Neural cell (in vitro differentiated cells): ENCODE results near the gene GRIFIN. TPM values are rescaled to one million over a fixed set of nuclear protein-coding genes. Genes with fewer than 3 reads are reported as not detected.

Experiments
- H2AFZ ChIP-seq: fragments of 200-600, 300-800 bp; sonication (generic), shearing (Covaris generic); 2 replicates; pipeline ENCODE4 v1.6.0; 2014; ENCODE audit warnings: low read depth, mild to moderate bottlenecking, antibody characterized with exemption, low read length, moderate library complexity
- H3F3A ChIP-seq: fragments of 200-600 bp; shearing (Covaris generic); 2 replicates; pipeline ENCODE4 v1.6.1; 2016; ENCODE audit warnings: mild to moderate bottlenecking, moderate library complexity, mixed read lengths, antibody characterized with exemption, low read length; ENCODE audit not compliant: insufficient read depth, poor library complexity, severe bottlenecking
- H3K27ac ChIP-seq: fragments of 200-600, 300-800 bp; sonication (generic), shearing (Covaris generic); 2 replicates; pipeline ENCODE4 v1.5.1; 2014; ENCODE audit warnings: mild to moderate bottlenecking, low read length, moderate library complexity
- H3K27me3 ChIP-seq: fragments of 300-800, 200-600 bp; sonication (generic), shearing (Covaris generic); 2 replicates; pipeline ENCODE4 v1.6.0; 2014; ENCODE audit warnings: mild to moderate bottlenecking, low read depth, low read length, moderate library complexity; ENCODE audit not compliant: insufficient read depth
- H3K36me3 ChIP-seq: fragments of 300-800, 200-600 bp; sonication (generic), shearing (Covaris generic); 2 replicates; pipeline ENCODE4 v1.5.1; 2014; ENCODE audit warnings: mild to moderate bottlenecking, antibody characterized with exemption, low read length, moderate library complexity; ENCODE audit not compliant: insufficient read depth
- H3K4me2 ChIP-seq: fragments of 300-800, 200-600 bp; sonication (generic), shearing (Covaris generic); 2 replicates; pipeline ENCODE4 v1.6.0; 2014; ENCODE audit warnings: mild to moderate bottlenecking, low read length
- H3K4me3 ChIP-seq: fragments of 300-800, 200-600 bp; sonication (generic), shearing (Covaris generic); 2 replicates; pipeline ENCODE4 v1.5.1; 2014; ENCODE audit warnings: mild to moderate bottlenecking, low read length, moderate library complexity
- H3K79me2 ChIP-seq: fragments of 200-600 bp; shearing (Covaris generic); replicated peaks from 2 replicates; pipeline ENCODE4 v1.6.0; 2014; ENCODE audit warnings: mild to moderate bottlenecking, low read length, moderate library complexity; ENCODE audit not compliant: insufficient read depth
- H3K9ac ChIP-seq: fragments of 300-800, 200-600 bp; sonication (generic), shearing (Covaris generic); 2 replicates; pipeline ENCODE4 v1.6.1; 2016; ENCODE audit warnings: mild to moderate bottlenecking, low read length, mixed read lengths
- H3K9me2 ChIP-seq: fragments of 200-600 bp; shearing (Covaris generic); 2 replicates; pipeline ENCODE4 v1.6.1; 2016; ENCODE audit warnings: mild to moderate bottlenecking, low read length, mixed read lengths; ENCODE audit not compliant: insufficient read depth
- H3K9me3 ChIP-seq: fragments of 200-600, 300-800 bp; sonication (generic), shearing (Covaris generic); 2 replicates; pipeline ENCODE4 v1.6.1; 2016; ENCODE audit warnings: mild to moderate bottlenecking, mixed run types, low read length, moderate library complexity, mixed read lengths
- H4K20me1 ChIP-seq: fragments of 200-600 bp; shearing (Covaris generic); 2 replicates; pipeline ENCODE4 v1.6.1; 2016; ENCODE audit warnings: mild to moderate bottlenecking, mixed run types; ENCODE audit not compliant: insufficient read depth
- EP300 ChIP-seq: fragments of 450-650 bp; conservative IDR thresholded peaks from 2 replicates; pipeline ENCODE4 v1.6.1; 2014; ENCODE audit warnings: antibody characterized with exemption, mild to moderate bottlenecking, moderate library complexity; ENCODE audit not compliant: poor library complexity, severe bottlenecking
- EZH2 ChIP-seq: fragments of 200-600, 300-800 bp; shearing (Covaris generic), sonication (generic); IDR thresholded peaks from 2 replicates; pipeline ENCODE4 v1.6.1; 2014; ENCODE audit warnings: antibody characterized with exemption, low read length, borderline replicate concordance, mild to moderate bottlenecking; ENCODE audit not compliant: insufficient read depth, poor library complexity, severe bottlenecking
- MXI1 ChIP-seq: fragments of 450-650 bp; conservative IDR thresholded peaks from 2 replicates; pipeline ENCODE4 v1.6.1; 2014; ENCODE audit warnings: antibody characterized with exemption, mild to moderate bottlenecking; ENCODE audit not compliant: poor library complexity, severe bottlenecking
- POLR2AphosphoS5 ChIP-seq: IDR thresholded peaks from 2 replicates; pipeline ENCODE4 v1.6.1; 2012
- RAD21 ChIP-seq: fragments of 450-650 bp; conservative IDR thresholded peaks from 2 replicates; pipeline ENCODE4 v1.6.1; 2014; ENCODE audit warnings: antibody characterized with exemption, mild to moderate bottlenecking, moderate library complexity
- SMC3 ChIP-seq: fragments of 450-650 bp; conservative IDR thresholded peaks from 2 replicates; pipeline ENCODE4 v1.6.1; 2014; ENCODE audit warnings: antibody characterized with exemption, mild to moderate bottlenecking, moderate library complexity; ENCODE audit not compliant: poor library complexity
- TAF1 ChIP-seq: IDR thresholded peaks from 2 replicates; pipeline ENCODE4 v1.6.1; 2012; ENCODE audit warnings: low read depth
- polyA plus RNA-seq: library from polyadenylated mRNA; depleted of rRNA; stranded (reverse); fragments of >200 nt; gene quantifications from 2 replicates; pipeline ENCODE4 v1.2.3, GENCODE V29; 2014
- TF ChIP-seq, protein P1 (sequence below): IDR thresholded peaks from 2 replicates; pipeline ENCODE4 v1.6.1; 2012; ENCODE audit warnings: borderline replicate concordance
- TF ChIP-seq, protein P2 (sequence below): fragments of 450-650 bp; IDR thresholded peaks from 2 replicates; pipeline ENCODE4 v1.5.1; 2014; ENCODE audit warnings: antibody characterized with exemption, mild to moderate bottlenecking, moderate library complexity; ENCODE audit not compliant: poor library complexity, severe bottlenecking

The GRIFIN gene
- polyA plus RNA-seq, 1 donor from 2014 or later, result not detected

DNA sequence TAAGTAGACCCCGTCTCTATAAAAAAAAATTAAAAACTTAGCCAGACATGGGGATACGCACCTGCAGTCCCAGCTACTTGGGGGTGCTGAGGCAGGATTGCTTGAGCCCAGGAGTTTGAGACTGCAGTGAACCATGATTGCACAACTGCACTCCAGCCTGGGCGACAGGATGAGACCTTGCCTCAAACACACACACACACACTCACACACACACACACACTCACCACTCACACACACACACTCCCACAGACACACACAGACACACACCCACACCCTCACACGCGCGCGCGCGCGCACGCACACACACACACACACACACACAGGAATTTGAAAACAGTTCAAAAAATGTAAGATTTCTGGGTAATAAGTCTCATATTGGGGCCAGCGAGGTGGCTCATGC lies 8.7 kb upstream of the GRIFIN start:
- no peaks in the 10 kb centered on the region for H3K79me2 ChIP-seq
- no peak overlapping the region for H3K4me2 ChIP-seq
- no peak overlapping the region for H3K27ac ChIP-seq
- no peaks in the 10 kb centered on the region for H3F3A ChIP-seq
- H3K36me3 ChIP-seq, result no peaks in the 10 kb centered on the region
- TF ChIP-seq RAD21 (no peak), TAF1 (no peak)
- TF ChIP-seq, protein P1, sequence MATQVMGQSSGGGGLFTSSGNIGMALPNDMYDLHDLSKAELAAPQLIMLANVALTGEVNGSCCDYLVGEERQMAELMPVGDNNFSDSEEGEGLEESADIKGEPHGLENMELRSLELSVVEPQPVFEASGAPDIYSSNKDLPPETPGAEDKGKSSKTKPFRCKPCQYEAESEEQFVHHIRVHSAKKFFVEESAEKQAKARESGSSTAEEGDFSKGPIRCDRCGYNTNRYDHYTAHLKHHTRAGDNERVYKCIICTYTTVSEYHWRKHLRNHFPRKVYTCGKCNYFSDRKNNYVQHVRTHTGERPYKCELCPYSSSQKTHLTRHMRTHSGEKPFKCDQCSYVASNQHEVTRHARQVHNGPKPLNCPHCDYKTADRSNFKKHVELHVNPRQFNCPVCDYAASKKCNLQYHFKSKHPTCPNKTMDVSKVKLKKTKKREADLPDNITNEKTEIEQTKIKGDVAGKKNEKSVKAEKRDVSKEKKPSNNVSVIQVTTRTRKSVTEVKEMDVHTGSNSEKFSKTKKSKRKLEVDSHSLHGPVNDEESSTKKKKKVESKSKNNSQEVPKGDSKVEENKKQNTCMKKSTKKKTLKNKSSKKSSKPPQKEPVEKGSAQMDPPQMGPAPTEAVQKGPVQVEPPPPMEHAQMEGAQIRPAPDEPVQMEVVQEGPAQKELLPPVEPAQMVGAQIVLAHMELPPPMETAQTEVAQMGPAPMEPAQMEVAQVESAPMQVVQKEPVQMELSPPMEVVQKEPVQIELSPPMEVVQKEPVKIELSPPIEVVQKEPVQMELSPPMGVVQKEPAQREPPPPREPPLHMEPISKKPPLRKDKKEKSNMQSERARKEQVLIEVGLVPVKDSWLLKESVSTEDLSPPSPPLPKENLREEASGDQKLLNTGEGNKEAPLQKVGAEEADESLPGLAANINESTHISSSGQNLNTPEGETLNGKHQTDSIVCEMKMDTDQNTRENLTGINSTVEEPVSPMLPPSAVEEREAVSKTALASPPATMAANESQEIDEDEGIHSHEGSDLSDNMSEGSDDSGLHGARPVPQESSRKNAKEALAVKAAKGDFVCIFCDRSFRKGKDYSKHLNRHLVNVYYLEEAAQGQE, result no peak
- H2AFZ ChIP-seq, result no peak overlapping the region
- H3K9me3 ChIP-seq, result no peaks in the 10 kb centered on the region
- H4K20me1 ChIP-seq, result no peaks in the 10 kb centered on the region
- H3K4me3 ChIP-seq, result no peak overlapping the region
- H3K9ac ChIP-seq, result no peak overlapping the region
- no peaks in the 10 kb centered on the region for H3K27me3 ChIP-seq
- H3K9me2 ChIP-seq, result no peaks in the 10 kb centered on the region

DNA sequence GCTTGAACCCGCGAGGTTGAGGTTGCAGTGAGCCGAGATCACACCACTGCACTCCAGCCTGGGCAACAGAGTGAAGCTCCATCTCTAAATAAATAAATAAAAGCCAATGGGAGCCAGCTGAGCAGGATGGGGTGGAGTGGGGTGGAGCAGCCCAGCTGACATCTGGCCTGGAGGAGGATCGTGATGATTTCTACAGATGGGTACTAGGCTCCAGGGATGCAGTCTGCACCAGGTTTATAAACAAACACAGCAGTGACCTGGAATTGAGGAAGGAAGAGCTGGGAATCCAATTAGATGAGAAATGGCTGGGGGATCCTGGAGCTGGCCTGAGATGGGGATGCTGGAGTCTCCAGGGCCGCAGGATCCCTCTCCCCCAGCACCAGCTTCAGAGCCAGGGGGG lies 7.3 kb upstream of the GRIFIN start:
- Histone ChIP-seq H4K20me1 (no peaks in the 10 kb centered on the region), H3K4me3 (no peak overlapping the region), H3K27ac (no peak overlapping the region), H2AFZ (no peak overlapping the region), H3F3A (no peaks in the 10 kb centered on the region), H3K36me3 (no peaks in the 10 kb centered on the region), H3K9me3 (no peaks in the 10 kb centered on the region), H3K9me2 (no peaks in the 10 kb centered on the region), H3K9ac (no peak overlapping the region), H3K27me3 (no peaks in the 10 kb centered on the region), H3K4me2 (no peak overlapping the region), H3K79me2 (no peaks in the 10 kb centered on the region)
- TF ChIP-seq TAF1 (no peak), EZH2 (no peak), RAD21 (no peak), MXI1 (no peak), SMC3 (no peak), EP300 (no peak), POLR2AphosphoS5 (no peak)
- TF ChIP-seq, protein P2, sequence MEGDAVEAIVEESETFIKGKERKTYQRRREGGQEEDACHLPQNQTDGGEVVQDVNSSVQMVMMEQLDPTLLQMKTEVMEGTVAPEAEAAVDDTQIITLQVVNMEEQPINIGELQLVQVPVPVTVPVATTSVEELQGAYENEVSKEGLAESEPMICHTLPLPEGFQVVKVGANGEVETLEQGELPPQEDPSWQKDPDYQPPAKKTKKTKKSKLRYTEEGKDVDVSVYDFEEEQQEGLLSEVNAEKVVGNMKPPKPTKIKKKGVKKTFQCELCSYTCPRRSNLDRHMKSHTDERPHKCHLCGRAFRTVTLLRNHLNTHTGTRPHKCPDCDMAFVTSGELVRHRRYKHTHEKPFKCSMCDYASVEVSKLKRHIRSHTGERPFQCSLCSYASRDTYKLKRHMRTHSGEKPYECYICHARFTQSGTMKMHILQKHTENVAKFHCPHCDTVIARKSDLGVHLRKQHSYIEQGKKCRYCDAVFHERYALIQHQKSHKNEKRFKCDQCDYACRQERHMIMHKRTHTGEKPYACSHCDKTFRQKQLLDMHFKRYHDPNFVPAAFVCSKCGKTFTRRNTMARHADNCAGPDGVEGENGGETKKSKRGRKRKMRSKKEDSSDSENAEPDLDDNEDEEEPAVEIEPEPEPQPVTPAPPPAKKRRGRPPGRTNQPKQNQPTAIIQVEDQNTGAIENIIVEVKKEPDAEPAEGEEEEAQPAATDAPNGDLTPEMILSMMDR, result no peak
- TF ChIP-seq, protein P1, result no peak
